GM19043 (cell line): Measurements from ENCODE around the gene ZCCHC18.
A peak's percentile ranks its signal among the peaks of the same experiment; 100 is the strongest.
"Not testable (repeated sequence)": the region's sequence is repeated elsewhere in the genome, so short reads cannot be mapped to it uniquely, and the experiment has no call there.

ENCODE experiments used
- ATAC-seq: cut with Tn5 transposase; IDR thresholded peaks from one replicate; pipeline ENCODE4 v1.9.1; 2021; ENCODE audit warnings: low read depth; ENCODE audit not compliant: unreplicated experiment

ZCCHC18 gene

DNA sequence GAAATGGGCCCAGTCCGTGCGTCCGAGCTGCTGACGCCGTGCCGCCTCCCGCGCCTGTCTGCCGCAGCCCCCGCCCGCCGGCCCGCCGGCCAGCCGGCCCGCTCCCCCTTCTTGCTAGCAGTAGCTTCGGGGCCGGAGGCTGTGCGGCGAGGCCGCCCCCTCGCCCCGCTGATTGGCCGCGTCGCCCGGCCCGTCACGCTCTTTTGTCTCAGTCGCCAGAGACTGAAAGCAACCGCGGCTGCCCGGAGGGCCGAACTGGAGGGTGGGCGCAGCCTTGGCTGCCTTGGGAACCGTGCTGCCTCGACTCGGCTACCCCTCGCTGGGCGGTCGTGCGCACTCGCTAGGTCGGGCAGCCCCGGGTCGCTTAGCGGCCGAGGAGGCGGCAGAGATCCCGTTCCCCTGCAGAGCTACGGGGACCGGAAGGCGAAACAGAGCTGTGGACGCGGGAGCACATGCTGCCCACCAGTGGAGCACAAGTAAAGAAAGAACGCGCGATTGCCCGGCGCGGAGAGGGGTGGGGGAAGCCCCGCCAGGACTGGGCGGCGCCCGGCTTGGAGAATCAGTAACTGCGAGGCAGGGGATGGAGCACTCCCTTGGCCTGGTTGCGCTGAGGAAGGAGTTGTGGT, at the start of gene ZCCHC18:
ZCCHC18 (plus strand) TSS at position 198 of the 626 bp plus-strand sequence. CDS start 1,589 bp downstream, outside the sequence.
- peak; percentile 65 for ATAC-seq

DNA sequence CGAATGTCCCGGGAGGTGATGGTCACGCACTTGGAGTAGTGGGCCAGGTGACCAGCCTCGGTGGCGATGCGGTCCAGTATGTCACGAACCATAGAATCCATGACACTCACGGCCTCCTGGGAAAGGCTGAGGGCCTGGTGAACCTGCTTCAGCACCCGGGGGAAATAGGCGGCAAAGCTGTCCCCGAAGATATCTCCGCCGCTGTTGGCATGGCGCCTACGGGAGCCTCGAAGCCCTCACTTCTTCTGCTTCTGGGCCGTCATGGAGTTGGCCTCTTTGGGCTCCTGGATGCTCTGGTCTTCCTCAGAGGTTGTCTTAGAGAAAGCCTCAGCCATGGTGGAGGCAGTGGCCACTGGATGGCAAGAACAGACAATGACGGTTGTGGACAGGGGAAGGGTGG, 49.7 kb upstream of the ZCCHC18 start:
- not testable (repeated sequence) for ATAC-seq

DNA sequence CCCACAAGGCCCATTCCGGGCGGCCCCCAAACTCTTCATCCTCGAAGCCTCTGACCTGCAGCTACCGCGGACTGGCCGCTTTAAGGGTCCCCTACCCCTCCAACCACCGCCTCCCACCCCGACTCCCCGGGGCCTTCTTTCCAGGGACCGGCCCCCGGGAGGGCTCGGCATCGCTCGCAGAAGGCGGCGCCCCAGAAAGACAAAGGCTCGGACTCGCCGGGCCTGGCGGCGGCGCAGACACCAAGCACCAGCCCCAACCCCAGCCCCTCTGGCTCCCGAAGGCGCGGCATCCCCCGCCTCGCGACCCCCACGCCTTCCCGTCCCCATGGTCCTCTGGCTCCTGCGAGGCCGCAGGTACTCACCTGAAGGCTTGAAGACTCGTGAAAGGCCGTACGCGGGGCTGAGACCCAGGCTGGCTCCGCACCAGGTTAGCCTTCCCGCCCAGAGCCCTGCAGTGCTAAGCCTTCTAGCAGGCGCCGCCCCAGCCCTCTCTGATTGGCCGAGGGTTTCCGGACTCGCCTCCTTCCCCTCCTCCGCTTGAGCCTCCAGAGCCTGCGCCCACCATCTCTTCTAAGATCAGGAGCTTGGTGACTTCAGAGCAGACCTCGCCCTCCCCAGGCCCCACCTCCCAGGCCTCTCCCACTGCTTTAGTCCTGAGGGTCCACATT, 36.4 kb upstream of the ZCCHC18 start, which contains the start of gene TMSB15C:
TMSB15C (minus strand) TSS at position 459 of the 668 bp plus-strand sequence.
- peak; percentile 98 for ATAC-seq

DNA sequence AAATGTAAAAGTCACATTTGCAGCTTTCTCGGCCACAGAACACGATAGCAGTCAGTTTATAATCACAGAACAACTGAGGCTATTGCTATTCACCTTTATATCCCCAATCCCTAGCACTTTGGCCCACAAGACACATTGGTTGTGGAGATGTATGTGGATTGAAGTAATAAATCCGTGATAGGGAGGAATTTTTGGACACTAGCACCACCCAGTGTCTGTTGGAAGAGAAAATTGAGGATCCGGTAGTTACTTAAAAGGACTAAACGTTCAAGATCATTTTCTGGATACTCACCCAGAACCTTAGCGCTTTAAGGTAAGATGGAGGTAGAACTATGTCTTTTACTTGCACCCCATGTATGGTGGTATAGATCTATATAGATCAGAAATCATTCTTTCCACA, 34.5 kb upstream of the ZCCHC18 start:
- not testable (repeated sequence) for ATAC-seq

DNA sequence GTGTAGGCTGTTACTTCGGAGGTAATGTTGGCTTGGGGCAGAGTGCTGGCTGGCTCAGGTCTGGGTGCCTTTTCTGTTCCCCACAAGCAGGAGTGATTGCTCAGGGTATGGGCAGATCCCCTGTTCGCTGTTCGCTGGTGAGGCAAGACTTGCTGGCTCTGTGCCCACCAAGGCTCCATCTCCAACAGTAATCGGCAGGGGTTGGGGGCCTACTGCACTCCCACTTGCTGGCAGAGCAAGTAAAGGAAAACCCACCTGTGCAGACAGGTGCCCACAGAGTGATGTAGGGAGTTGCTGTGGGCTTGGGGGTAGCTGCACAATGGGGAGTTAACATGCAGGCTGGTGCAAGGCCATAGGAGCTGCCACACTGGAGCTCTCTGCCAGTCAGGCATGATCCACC, 28.3 kb upstream of the ZCCHC18 start:
- ATAC-seq, result no peak

DNA sequence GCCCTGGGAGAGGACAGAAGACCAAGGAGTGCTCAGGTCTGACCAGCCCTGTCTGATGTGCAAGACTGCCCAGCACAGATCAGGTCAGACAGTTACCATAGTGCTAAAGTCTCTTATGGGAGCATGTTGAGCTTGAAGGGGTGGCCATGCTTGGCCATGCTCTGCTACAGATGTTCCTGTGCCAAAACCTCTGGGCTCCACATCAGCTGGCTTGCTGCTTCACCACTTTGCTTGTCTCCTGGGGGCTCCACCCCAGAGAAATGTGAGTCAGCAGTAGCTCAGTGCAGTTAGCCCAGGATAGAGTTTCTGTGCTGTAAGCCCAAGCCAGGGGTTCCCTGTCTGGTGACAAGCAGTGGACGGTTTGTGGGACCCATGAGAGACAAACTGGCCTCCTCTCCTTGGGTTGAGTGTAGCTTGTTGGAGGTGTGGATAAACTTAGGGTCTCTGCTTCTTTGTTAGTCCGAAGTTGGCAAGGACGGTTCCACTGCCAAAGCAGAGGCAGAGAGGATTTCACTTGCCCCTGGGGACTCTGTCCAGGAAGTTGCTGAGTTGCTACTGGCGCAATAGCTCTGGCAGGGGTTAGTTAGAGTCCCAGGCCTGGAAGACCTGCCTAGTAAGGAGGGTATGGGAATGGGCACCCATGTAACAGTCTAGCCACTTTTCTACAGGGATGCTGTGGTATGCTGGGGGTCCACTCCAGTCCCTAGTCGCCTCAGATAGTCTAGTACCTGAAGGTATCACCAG, 27.6 kb upstream of the ZCCHC18 start:
- ATAC-seq, result no peak

DNA sequence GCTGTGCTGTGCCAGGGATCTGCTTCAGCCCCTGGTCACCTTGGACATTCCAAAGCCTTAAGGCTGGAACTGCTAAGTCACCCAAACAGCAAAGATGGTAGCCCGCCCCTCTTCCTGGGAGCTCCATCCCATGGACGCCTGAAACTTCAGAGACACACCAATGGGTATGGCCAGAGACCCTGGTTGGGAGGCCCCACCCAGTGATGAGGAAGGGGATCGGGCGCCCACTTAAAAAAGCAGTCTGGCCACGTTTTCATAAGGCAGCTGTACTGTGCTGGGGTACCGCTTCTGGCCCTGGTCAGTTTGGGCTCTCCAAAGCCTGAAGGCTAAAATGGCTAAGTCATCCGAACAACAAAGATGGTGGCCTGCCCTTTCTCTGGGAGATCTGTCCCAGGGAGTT, 26.8 kb upstream of the ZCCHC18 start:
- no peak for ATAC-seq

DNA sequence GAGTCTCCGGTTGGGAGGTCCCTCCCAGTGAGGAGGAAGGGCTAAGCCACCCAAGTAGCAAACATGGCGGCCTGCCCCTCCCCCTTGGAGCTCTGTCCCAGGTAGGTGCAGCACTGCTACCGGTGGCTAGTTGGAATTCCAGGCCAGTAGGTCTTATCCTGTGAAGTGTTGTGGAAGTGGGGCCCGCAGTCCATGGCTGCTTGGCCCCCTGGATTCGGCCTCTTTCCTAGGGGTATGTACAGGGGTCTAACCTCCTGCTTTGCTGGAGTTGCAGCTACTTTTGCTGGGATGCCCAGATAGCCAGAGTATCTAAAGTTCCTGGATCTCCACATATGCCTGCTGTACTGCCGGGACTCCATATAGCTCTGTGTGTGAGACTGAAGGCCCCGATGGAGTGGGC, 26.4 kb upstream of the ZCCHC18 start:
- ATAC-seq, result no peak

DNA sequence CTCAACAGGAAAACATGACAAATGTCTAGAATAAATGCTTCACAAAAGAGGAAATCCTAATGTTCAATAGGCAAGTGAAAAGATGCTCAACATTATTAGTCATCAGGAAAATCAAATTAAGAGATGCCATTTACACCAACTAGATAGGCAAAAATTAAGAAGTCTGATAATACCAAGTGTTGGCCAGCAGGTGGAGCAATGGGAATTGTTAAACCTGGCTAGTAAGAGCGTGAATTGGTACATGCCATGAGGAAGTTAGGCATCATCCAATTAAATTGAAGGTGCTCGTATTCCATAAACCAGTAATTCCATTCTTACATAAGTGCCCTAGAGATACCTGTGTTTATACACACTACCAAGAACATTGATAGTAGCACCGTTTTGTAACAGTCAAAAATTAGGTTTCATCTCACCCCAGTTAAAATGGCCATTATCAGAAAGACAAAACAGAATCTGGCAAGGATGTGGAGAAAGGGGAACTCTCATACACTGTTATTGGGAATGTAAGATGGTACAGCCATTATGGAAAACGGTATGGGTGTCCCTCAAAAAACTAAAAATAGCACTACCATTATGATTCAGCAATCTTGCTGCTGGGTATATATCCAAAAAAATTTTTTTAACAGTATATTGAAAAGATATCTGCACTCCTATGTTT, 14.0 kb upstream of the ZCCHC18 start:
- ATAC-seq, result peak; percentile 75

DNA sequence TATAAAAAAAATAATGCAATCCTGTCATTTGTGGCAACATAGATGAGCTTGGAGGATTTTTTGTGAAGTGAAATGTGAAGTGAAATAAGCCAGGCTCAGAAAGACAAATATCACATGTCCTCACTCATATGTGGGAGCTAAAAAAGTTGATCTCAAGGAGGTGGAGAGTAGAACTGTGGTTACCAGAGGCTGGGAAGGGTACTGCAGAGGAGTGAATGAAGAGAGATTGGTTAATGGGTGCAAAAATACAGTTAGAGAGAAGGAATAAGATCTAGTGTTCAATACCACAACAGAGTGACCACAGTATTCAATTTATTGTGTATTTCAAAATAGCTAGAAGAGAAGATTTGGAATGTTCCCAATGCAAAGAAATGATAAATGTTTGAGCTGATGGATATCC, 13.4 kb upstream of the ZCCHC18 start:
- no peak for ATAC-seq

DNA sequence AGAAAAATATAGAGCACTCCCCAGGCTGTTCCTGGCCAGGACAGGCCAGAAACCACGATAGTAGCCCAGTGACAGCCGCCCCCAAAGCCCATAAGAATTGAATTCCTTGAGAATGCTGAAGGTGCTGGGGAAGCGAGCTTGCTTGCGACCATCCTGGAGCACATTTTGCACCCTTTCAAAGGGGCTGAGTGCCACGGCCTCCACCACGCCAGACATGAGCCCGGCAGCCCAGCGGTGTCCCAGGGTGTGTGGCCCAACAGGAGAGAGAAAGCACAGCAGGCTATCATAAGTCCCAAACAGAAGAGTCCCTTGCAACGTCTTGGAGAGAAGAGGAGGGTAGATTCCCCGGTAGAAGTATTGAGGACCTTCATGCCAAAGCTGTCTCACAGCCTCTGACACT, 7.6 kb upstream of the ZCCHC18 start:
- no peak for ATAC-seq

DNA sequence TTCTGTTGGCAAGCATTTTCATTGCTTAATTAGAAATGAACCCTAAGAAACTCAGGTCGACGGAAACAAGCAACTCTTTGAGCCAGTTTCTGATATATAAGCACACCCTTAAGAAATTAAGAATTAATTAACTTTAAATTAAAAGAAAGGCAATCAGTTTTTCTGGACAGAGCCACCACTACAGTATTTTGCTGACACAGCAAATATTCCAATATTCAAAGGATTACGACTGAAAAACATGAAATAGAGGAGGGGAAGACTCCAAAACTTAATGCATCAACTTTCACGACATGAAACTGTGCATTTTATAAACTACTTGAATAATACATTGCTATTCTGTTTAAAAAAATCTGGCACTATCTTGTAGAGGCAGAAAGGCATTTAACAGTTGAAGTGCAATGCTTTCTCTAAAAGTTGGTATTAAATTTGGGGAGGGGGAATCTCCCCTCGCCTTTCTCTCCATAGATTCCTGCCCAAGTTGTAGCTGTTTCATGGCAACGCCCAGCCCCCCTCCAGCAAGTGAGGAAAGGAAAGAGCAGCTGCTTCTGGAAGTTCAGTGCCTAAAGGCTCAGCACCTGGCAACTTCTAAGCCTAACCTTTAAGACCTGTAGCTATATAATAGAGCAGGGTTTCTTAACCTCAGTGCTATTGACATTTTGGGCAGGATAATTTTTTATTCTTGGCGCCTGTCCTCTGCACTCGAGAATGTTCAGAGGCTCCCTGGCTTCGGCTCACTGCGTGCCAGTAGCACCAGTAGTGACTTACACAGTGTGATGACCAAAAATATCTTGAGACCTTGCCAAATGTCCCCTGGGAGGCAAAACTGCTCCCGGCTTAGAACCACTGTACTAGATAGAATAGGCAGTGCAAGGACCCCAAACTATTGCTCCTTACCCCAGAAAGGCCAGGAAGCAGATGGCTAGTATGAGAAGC, 6.7 kb upstream of the ZCCHC18 start:
- no peak for ATAC-seq

DNA sequence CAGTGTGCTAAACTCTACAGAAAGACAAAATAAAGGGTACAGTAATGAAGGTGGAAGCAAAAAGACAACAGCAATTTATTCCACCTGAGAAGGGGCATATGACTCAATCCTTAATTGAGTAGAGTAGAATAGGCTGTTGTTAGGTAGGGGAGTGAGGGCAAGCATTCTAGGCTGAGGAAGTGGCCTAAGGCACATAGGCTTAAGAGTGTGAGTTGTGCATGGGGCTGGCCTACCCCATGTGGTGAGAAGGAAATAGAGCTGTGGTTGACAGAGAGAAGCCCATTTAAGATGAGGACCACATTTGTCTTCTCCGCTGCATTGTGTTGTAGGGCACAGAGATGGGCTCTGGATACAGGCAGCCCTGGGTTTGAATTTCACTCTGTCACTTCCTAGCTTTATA, 3.4 kb upstream of the ZCCHC18 start:
- no peak for ATAC-seq

DNA sequence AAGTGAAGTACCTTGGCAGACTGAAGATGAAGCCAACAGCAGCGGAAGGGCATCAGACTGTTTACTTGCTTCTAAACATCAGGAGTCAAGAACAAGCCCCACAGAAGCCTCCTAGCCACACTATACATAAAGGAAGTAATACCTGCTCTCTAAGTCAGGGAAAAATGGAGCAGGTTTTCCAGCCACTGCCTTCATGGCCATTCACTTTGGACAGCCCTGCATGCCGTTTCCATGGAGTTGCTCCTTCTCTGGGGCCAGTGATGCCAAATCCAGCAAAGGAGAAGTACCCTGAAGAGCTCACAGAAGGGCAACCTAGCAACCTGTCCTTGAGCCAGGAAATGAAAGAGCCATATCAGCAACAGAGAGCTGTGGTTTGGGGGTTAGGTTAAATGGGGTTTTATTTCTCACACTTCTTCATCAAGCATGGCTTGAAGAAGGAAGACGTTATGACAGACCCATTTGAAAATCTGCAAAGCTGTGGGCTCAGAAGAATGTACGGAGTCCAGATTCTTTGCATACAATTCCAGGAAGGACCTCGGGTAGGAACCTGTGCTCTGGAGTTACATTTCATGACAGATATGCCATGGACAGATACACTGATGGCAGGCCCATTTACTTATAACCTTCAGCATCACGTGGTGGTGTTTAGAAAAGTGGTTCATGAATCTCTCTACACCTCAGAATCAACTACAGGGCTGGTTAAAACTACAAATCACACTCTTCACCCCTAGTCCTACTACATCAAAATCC, 1.7 kb upstream of the ZCCHC18 start:
- ATAC-seq, result not testable (repeated sequence)

DNA sequence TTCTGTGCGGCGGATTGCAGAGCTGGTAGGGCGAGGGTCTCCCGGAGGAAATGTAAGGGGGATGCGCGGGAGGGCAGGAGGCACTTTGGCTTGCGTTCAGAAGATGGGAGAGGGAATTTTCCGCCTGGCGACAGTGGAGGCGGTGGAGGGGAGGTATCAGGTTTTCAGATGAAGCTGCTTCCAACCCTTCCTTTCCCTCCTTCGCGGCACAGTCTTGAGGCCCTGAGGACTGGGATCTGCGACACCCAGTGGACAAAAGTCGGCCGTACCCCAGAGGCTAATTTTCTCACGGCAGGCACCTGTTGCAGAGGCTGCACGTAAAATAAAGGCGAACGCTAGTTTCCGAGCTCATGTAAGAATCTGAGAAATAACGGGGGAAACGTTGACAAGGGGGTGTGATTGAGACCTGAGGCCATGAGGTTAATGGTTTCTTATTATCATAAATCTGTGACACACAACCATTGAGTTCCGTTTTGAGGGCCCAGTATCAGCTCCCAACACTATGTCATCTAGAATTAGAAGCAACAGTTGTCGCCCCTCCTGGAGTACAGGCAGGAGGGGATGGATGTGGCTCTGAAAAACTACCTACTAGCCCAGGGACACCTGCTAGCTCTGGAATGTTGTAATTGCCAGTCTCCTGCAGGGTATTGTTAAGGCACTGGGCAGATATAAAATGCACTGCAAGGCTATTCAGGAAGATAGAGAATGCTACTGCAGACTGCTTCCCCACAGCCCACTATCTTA, 1.1 kb downstream of the ZCCHC18 start:
- ATAC-seq, result peak; percentile 47

DNA sequence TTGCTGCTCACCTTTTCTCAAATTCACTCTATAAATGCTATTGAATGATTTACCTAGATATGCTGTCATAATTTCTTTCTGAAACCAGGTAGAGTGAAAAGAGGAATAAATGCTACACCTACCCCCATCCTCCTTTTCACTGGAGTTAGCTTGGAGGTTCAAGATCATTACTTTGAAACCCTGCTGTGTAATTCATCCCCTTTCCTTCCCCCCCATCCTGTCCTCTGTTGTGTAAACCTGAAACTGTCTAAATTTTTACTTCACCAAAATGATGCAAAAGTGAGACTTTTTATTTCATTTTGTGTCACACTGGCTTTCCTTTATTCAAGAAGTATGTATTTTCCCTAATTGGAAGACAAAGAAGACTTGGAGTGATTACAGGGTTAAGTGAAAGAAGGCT, 5.4 kb downstream of the ZCCHC18 start:
- ATAC-seq, result no peak

DNA sequence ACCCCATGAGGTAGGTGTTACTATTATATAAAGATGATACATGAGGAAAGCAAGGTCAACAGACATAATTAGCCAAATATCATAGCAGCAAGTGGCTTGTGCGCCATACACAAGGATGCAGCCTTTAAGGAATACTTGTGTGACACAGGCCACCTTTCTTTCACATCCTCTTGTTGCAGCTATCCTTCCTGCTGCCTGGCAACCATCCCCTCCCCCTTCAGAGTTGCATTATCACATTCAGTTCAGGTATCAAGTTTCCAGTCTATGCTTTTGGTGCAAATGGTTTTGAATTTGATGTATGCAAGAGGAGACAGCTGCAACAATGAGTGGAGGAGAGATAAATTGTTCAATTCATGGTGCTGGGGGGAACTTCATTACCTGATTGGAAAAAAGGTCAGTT, 6.4 kb downstream of the ZCCHC18 start:
- no peak for ATAC-seq

DNA sequence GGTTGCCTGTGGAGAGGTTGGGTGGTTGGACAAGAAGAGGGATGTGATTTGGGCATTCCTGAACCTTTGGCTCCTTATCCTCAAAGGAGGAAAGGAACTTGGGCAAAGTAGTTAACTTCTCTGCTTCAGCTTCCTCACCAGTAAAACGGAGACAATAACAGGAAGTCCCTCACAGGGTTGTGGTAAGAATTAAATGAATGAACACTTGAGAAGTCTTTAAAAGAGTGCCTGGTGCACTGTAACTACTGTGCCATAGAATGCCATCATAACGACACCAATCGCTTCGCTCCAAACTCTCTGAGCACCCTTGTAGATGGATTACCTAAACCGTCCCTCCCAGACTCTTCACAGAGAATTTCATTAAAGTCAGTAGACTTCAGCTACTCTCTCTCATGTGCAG, 10.5 kb downstream of the ZCCHC18 start:
- peak; percentile 70 for ATAC-seq

DNA sequence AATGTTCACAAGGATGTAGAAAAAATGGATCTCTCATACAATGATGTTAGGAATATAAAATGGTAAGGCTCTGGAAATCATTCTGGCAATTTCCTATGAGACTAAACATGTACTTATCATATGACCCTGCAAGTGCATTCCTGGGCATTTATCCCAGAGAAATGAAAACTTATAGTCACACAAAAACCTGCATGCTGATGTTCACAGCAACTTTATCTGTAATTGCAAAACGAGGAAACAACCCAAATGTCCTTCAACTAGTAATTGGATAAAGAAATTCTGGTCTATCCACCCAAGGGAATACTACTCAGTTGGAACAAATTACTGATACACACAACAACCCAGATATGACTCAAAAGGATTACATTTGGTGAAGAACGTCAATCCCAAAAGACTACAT, 14.5 kb downstream of the ZCCHC18 start:
- ATAC-seq, result no peak
